SU-DHL-6 (cell line): ENCODE measurements around the gene RAP1A.

Experiments
- EZH2phosphoT487 ChIP-seq: fragments of 200-600 bp; sonication (generic), shearing (Covaris generic); conservative IDR thresholded peaks from 2 replicates; pipeline ENCODE4 v1.6.1; 2018; ENCODE audit warnings: mild to moderate bottlenecking, antibody characterized with exemption, low read length, moderate library complexity, mixed read lengths
- TF ChIP-seq, protein P1 (sequence below): fragments of 200-600 bp; sonication (generic); IDR thresholded peaks from one replicate; pipeline ENCODE4 v1.5.1; 2017; ENCODE audit warnings: antibody characterized with exemption, mild to moderate bottlenecking, low read length, moderate library complexity; ENCODE audit not compliant: insufficient read depth, poor library complexity, severe bottlenecking

DNA sequence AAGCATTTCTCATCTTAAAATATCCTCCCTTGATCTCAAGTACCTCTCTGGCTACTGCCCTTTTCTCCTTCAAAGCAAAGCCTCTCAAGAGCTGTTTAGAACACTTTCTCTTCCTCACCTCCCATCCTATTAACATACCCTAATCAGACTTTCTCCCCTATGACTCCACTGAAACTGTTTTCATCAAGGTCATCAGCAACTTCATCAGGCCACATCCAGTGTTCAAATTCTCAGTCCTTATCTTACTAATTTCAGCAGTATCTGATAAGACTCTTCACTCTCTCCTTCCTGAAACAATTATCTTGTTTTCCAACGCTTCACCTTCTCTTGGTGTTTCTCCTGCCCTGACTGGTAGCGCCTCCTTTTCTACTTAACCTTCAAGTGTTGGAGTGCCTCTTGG is 1.5 kb upstream of the RAP1A start:
- TF ChIP-seq, protein P1, sequence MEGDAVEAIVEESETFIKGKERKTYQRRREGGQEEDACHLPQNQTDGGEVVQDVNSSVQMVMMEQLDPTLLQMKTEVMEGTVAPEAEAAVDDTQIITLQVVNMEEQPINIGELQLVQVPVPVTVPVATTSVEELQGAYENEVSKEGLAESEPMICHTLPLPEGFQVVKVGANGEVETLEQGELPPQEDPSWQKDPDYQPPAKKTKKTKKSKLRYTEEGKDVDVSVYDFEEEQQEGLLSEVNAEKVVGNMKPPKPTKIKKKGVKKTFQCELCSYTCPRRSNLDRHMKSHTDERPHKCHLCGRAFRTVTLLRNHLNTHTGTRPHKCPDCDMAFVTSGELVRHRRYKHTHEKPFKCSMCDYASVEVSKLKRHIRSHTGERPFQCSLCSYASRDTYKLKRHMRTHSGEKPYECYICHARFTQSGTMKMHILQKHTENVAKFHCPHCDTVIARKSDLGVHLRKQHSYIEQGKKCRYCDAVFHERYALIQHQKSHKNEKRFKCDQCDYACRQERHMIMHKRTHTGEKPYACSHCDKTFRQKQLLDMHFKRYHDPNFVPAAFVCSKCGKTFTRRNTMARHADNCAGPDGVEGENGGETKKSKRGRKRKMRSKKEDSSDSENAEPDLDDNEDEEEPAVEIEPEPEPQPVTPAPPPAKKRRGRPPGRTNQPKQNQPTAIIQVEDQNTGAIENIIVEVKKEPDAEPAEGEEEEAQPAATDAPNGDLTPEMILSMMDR: no peak
- TF ChIP-seq EZH2phosphoT487: no peak
